HepG2 (cell line): ENCODE data around the gene C11orf65. TPM values are rescaled to one million over a fixed set of nuclear protein-coding genes. Genes with fewer than 3 reads are reported as not detected.

Experiments used
- ATAC-seq: fragments of 200-7000 bp; cut with Tn5 transposase; 3 replicates; pipeline ENCODE4 v1.9.1; 2020; ENCODE audit warnings: mild to moderate bottlenecking, moderate library complexity
- BruUV-seq: library from RNA; stranded (reverse); fragments of 400-500 nt; replicated peaks from 2 replicates; lab custom pipeline; 2021; lab: Mats Ljungman, UMichigan
- CTCF ChIA-PET: fragments of 300-600 bp; formaldehyde crosslinking; extraction: SDS; loops from one replicate; lab custom pipeline; 2021; ENCODE audit warnings: low total read pairs, inconsistent platforms, low intra/inter-chr PET ratio; lab: Yijun Ruan, JAX
- POLR2A ChIA-PET: fragments of 350-600 bp; sonication (Branson Sonifier 250); formaldehyde crosslinking; loops from one replicate; lab custom pipeline; 2020; ENCODE audit warnings: antibody characterized with exemption, inconsistent platforms; lab: Yijun Ruan, JAX
- DNase-seq: peaks from one replicate; pipeline ENCODE4 v3.0.0-alpha.2; 2015; ENCODE audit warnings: low spot score
- FAIRE-seq: peaks from 3 replicates; lab custom pipeline; 2011; peaks lifted over from hg19 to GRCh38; lab: Jason Lieb, UNC
- H2AFZ ChIP-seq: one replicate; pipeline ENCODE4 v1.6.1; 2011; ENCODE audit warnings: low read length, inconsistent platforms
- H3K27ac ChIP-seq: fragments of 300-600 bp; 3 replicates; pipeline ENCODE4 v1.8.0; 2011; ENCODE audit warnings: mixed run types, mild to moderate bottlenecking, mixed read lengths, low read length, inconsistent platforms; ENCODE audit not compliant: insufficient read depth; ENCODE audit errors: extremely low read length
- H3K27me3 ChIP-seq, 2 experiments: fragments of 200-600 bp in 1 of 2; 2 replicates in 1 of 2; 3 replicates in 1 of 2; pipeline versions ENCODE4 v1.6.0 to v1.8.0; 2011; ENCODE audit warnings: low read length in 2 of 2, mild to moderate bottlenecking in 2 of 2, moderate library complexity in 2 of 2, inconsistent platforms in 1 of 2; ENCODE audit not compliant: insufficient read depth in 2 of 2, control insufficient read depth in 1 of 2
- H3K36me3 ChIP-seq, 2 experiments: fragments of 200-600 bp in 1 of 2; replicated peaks in 1 of 2; 2 replicates in 1 of 2; 3 replicates in 1 of 2; pipeline versions ENCODE4 v1.5.1 to v1.8.0; 2011; ENCODE audit warnings: low read length in 2 of 2, inconsistent platforms in 1 of 2; ENCODE audit not compliant: insufficient read depth in 2 of 2, control insufficient read depth in 1 of 2
- H3K4me1 ChIP-seq: 2 replicates; pipeline ENCODE4 v1.5.1; 2012; ENCODE audit warnings: low read length, inconsistent platforms; ENCODE audit not compliant: insufficient read depth
- H3K4me2 ChIP-seq: 2 replicates; pipeline ENCODE4 v1.6.0; 2011; ENCODE audit warnings: low read depth, low read length, inconsistent platforms
- H3K4me3 ChIP-seq, 3 experiments: fragments of 200-600 bp in 1 of 3; sonication (generic), shearing (Covaris generic) in 1 of 3; replicated peaks in 1 of 3; 2 replicates each; pipeline ENCODE4 v1.5.1; 2011 to 2016; ENCODE audit warnings: low read length in 3 of 3, inconsistent platforms in 2 of 3, low read depth in 2 of 3, mild to moderate bottlenecking in 2 of 3, control low read depth in 1 of 3, mixed read lengths in 1 of 3; ENCODE audit not compliant: insufficient read depth in 1 of 3
- H3K79me2 ChIP-seq: one replicate; pipeline ENCODE4 v1.6.1; 2011; ENCODE audit warnings: low read length, inconsistent platforms; ENCODE audit not compliant: insufficient read depth
- H3K9ac ChIP-seq: 2 replicates; pipeline ENCODE4 v1.6.0; 2011; ENCODE audit warnings: mild to moderate bottlenecking, low read depth, low read length, inconsistent platforms; ENCODE audit not compliant: insufficient read depth
- H3K9me3 ChIP-seq: 2 replicates; pipeline ENCODE4 v1.5.1; 2012; ENCODE audit warnings: mild to moderate bottlenecking, low read length
- H4K20me1 ChIP-seq: 2 replicates; pipeline ENCODE4 v1.6.0; 2011; ENCODE audit warnings: inconsistent platforms, mild to moderate bottlenecking, low read length, moderate library complexity; ENCODE audit not compliant: insufficient read depth
- CEBPB ChIP-seq: IDR thresholded peaks from 2 replicates; pipeline ENCODE4 v1.6.1; 2011; ENCODE audit warnings: low read depth, low read length, improper control_type of control experiment, borderline replicate concordance
- FOXM1 ChIP-seq: sonication (generic); formaldehyde crosslinking; IDR thresholded peaks from 2 replicates; pipeline ENCODE4 v1.5.0; 2020; ENCODE audit warnings: missing genetic modification reagents
- REL ChIP-seq: sonication (generic); formaldehyde crosslinking; conservative IDR thresholded peaks from 2 replicates; pipeline ENCODE4 v1.8.0; 2022; ENCODE audit warnings: mild to moderate bottlenecking, missing genetic modification reagents, moderate library complexity
- RORA ChIP-seq: sonication (generic); formaldehyde crosslinking; IDR thresholded peaks from 2 replicates; pipeline ENCODE4 v1.5.0; 2020; ENCODE audit warnings: mild to moderate bottlenecking, missing genetic modification reagents, moderate library complexity
- WGBS: methylation state at CpG from one replicate; pipeline ENCODE4 v1.1.6; 2017; ENCODE audit warnings: low lambda C conversion rate; 5-methylcytosine and 5-hydroxymethylcytosine counted together
- in situ Hi-C: cut with HindIII; loops from 2 replicates; pipeline ENCODE4 v1.10.0; 2017; ENCODE audit warnings: low pct_unique_long_range_greater_than_20kb; ENCODE audit not compliant: extremely low pct_ligation_motif_present
- intact Hi-C: fragments of 100-400 bp; cut with micrococcal nuclease; formaldehyde crosslinking; loops from one replicate; pipeline ENCODE4 v1.10.0; 2022; ENCODE audit not compliant: unreplicated experiment
- polyA plus RNA-seq, 8 experiments: library from polyadenylated mRNA; depleted of rRNA in 3 of 8; stranded (reverse) in 7 of 8; unstranded in 1 of 8; fragments of >200 nt; fragmentation: Illumina TruSeq in 4 of 8; extraction: Trizol in 4 of 8; gene quantifications; 2 replicates each; pipeline versions ENCODE4 v1.2.1 to v1.2.3, GENCODE V29; 2011 to 2016; ENCODE audit warnings: low read depth in 4 of 8, missing spikeins in 1 of 8, mixed read lengths in 1 of 8; ENCODE audit not compliant: insufficient read depth in 1 of 8
- total RNA-seq, 5 experiments: library from RNA; depleted of rRNA; stranded (reverse); fragments of >200 nt; fragmentation: Illumina TruSeq; extraction: Trizol; gene quantifications; 2 replicates each; pipeline ENCODE4 v1.2.3, GENCODE V29; 2016; ENCODE audit warnings: low read depth in 1 of 5
- TF ChIP-seq, protein P1 (sequence below): sonication (generic); formaldehyde crosslinking; IDR thresholded peaks from 2 replicates; pipeline ENCODE4 v1.8.1; 2023; ENCODE audit warnings: missing genetic modification reagents, inconsistent platforms, borderline replicate concordance

The C11orf65 gene
- total and polyA plus RNA-seq, 2 of the 13 experiments (the other 11 are each of a cell fraction or from before 2014, with no cell fraction given), result 0.38 to 0.42 TPM

DNA sequence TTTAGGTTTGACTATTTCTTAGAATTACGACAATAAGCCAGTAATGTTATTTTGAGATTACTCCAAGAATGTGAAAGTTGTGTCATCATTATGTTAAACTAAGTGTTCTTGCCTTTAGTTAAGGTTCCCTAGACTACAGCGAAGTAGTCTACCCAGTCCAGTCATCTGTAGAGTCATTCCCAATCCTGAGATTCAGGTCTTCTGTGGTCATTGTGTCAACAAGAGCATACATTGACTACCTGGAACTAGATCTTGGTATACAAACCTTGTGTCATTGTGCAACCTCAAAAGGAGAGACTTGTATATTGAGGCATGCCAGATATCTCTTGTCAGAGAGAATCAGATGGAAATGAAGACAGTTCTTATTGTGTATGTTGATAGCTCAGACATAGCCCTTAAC, 128.6 kb downstream of the C11orf65 start:
- CTCF ChIA-PET, result no interaction called here
- in situ Hi-C loops, result no loop called here
- no peak for ATAC-seq
- no peak overlapping the region for H3K9ac ChIP-seq
- TF ChIP-seq, protein P1, sequence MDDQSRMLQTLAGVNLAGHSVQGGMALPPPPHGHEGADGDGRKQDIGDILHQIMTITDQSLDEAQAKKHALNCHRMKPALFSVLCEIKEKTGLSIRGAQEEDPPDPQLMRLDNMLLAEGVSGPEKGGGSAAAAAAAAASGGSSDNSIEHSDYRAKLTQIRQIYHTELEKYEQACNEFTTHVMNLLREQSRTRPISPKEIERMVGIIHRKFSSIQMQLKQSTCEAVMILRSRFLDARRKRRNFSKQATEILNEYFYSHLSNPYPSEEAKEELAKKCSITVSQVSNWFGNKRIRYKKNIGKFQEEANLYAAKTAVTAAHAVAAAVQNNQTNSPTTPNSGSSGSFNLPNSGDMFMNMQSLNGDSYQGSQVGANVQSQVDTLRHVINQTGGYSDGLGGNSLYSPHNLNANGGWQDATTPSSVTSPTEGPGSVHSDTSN (CRISPR knock-in tag), result no peak
- 0 out of 2 replicates have a peak, but pooled peaks have one; percentile 42 for TF ChIP-seq CEBPB
- TF ChIP-seq, all 625 proteins: peak for 1
- FAIRE-seq (no peak), DNase-seq (no peak)
- Histone ChIP-seq H4K20me1 (no peaks in the 10 kb centered on the region), H3K4me3 (no peak overlapping the region), H3K79me2 (no peaks in the 10 kb centered on the region), H3K27me3 (no peaks in the 10 kb centered on the region), H3K4me1 (no peaks in the 10 kb centered on the region), H3K4me2 (no peak overlapping the region), H3K36me3 (peaks cover 5 to 27% of the 10 kb centered on the region in 2 experiments; a peak in 3 of 5 replicates), H3K9me3 (no peaks in the 10 kb centered on the region), H2AFZ (no peak overlapping the region), H3K27ac (no peak overlapping the region)
- WGBS, result 95% methylated on average over 2 of the region's 2 CpGs
- no TSS peak for BruUV-seq
- POLR2A ChIA-PET, result no interaction called here
- intact Hi-C loops, result no loop called here

DNA sequence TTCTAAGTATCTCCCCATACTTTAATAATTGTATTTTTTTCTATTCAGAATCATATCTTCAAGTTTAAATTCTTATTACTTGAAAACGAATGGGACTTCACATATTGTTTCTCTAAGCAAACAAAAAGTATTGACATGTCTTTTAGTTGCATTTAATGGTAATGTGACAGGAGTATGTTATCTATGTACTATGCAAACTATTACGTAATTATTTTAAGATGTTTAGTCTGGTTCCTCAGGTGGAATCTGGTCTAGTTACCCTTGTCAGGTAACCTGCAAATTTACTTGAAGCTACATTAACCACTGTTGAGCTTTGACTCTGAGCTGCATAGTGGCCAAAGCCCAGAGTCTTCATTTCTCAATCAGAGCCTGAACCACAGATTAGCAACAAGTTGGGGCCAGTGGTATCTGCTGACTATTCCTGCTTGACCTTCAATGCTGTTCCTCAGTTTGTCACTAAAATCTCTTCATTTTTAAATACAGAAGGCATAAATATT, 133.9 kb downstream of the C11orf65 start:
- DNase-seq (no peak), ATAC-seq (no peak; the same call in 2 of the 3 replicates), FAIRE-seq (no peak)
- H4K20me1 ChIP-seq, result no peaks in the 10 kb centered on the region
- no peak overlapping the region for H3K4me2 ChIP-seq
- in situ Hi-C loops (no loop called here), intact Hi-C loops (no loop called here)
- no peaks in the 10 kb centered on the region for H3K9me3 ChIP-seq
- ChIA-PET CTCF (no interaction called here), POLR2A (no interaction called here)
- peak; percentile 62; the same call in 1 of the 2 replicates for TF ChIP-seq CEBPB
- TF ChIP-seq FOXM1 (CRISPR knock-in tag), result no peak
- TF ChIP-seq RORA, result no peak
- TF ChIP-seq REL (CRISPR knock-in tag), result no peak
- H3K4me1 ChIP-seq, result no peaks in the 10 kb centered on the region
- no peaks in the 10 kb centered on the region for H3K27me3 ChIP-seq
- no peak overlapping the region for H3K9ac ChIP-seq
- peaks cover 11 to 72% of the 10 kb centered on the region in 2 experiments; a peak in 4 of 5 replicates for H3K36me3 ChIP-seq
- BruUV-seq, result TSS peak; percentile 28
- H3K79me2 ChIP-seq, result no peaks in the 10 kb centered on the region
- H3K27ac ChIP-seq, result no peak overlapping the region
- H3K4me3 ChIP-seq, result no peak overlapping the region
- H2AFZ ChIP-seq, result no peak overlapping the region
- WGBS, result 80% methylated on average over 2 of the region's 2 CpGs

Other genes with a start within 250 kb of the C11orf65 start
- gene NPAT, start 244.9 kb downstream of the C11orf65 start, total RNA-seq (2016; rRNA removed; fragmentation: Illumina TruSeq; extraction: Trizol), result 11.2 and 16.8 TPM in 2 replicates
- 3.5 and 4.4 TPM in 2 replicates for gene NPAT, start 244.9 kb downstream of the C11orf65 start, polyA plus RNA-seq (2011; rRNA removed)
- 61.1 and 71.6 TPM in 2 replicates for gene ATM, start 244.5 kb downstream of the C11orf65 start, total RNA-seq (2016; rRNA removed; fragmentation: Illumina TruSeq; extraction: Trizol)
- gene ATM, start 244.5 kb downstream of the C11orf65 start, polyA plus RNA-seq (2011; rRNA removed), result 39.5 and 40.0 TPM in 2 replicates
- gene POGLUT3, start 30.9 kb upstream of the C11orf65 start, total RNA-seq (2016; rRNA removed; fragmentation: Illumina TruSeq; extraction: Trizol), result 17.2 and 22.0 TPM in 2 replicates
- 10.6 and 14.3 TPM in 2 replicates for gene POGLUT3, start 30.9 kb upstream of the C11orf65 start, polyA plus RNA-seq (2011; rRNA removed)
- 0.02 and 0.15 TPM in 2 replicates for gene EXPH5, start 126.2 kb upstream of the C11orf65 start, total RNA-seq (2016; rRNA removed; fragmentation: Illumina TruSeq; extraction: Trizol)
- under 0.01 TPM in 1 of 2 replicates, not detected in the other for gene EXPH5, start 126.2 kb upstream of the C11orf65 start, polyA plus RNA-seq (2011; rRNA removed)
- gene DDX10, start 197.5 kb upstream of the C11orf65 start, total RNA-seq (2016; rRNA removed; fragmentation: Illumina TruSeq; extraction: Trizol), result 32.0 and 39.5 TPM in 2 replicates
- 14.8 and 17.0 TPM in 2 replicates for gene DDX10, start 197.5 kb upstream of the C11orf65 start, polyA plus RNA-seq (2011; rRNA removed)